Vagina (tissue), 2 donors: ENCODE data around the gene SLC6A8.

Experiments
- CTCF ChIP-seq, 3 experiments: fragments of 450-650 bp in 2 of 3; fragments of 200-600 bp in 1 of 3; sonication (generic) in 1 of 3; IDR thresholded peaks; one replicate each; pipeline ENCODE4 v1.5.1; 2017 to 2019; ENCODE audit warnings: antibody characterized with exemption in 3 of 3, mild to moderate bottlenecking in 2 of 3, moderate library complexity in 2 of 3
- POLR2A ChIP-seq, 2 donors: fragments of 450-650 bp; IDR thresholded peaks; one replicate each; pipeline ENCODE4 v1.6.1; 2017; ENCODE audit warnings: antibody characterized with exemption in 2 of 2, mild to moderate bottlenecking in 2 of 2, moderate library complexity in 2 of 2

DNA sequence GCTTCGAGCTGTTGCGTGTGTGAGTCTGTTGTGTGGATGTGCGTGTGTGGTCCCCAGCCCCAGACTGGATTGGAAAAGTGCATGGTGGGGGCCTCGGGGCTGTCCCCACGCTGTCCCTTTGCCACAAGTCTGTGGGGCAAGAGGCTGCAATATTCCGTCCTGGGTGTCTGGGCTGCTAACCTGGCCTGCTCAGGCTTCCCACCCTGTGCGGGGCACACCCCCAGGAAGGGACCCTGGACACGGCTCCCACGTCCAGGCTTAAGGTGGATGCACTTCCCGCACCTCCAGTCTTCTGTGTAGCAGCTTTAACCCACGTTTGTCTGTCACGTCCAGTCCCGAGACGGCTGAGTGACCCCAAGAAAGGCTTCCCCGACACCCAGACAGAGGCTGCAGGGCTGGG is 8.4 kb downstream of the SLC6A8 start:
- TF ChIP-seq CTCF (IDR thresholded peaks at IDR 0.05), result no peak
- no peak for TF ChIP-seq POLR2A (IDR thresholded peaks at IDR 0.05)
